ENCODE measurements around the gene ARHGAP20.

Gene ARHGAP20, protein sequence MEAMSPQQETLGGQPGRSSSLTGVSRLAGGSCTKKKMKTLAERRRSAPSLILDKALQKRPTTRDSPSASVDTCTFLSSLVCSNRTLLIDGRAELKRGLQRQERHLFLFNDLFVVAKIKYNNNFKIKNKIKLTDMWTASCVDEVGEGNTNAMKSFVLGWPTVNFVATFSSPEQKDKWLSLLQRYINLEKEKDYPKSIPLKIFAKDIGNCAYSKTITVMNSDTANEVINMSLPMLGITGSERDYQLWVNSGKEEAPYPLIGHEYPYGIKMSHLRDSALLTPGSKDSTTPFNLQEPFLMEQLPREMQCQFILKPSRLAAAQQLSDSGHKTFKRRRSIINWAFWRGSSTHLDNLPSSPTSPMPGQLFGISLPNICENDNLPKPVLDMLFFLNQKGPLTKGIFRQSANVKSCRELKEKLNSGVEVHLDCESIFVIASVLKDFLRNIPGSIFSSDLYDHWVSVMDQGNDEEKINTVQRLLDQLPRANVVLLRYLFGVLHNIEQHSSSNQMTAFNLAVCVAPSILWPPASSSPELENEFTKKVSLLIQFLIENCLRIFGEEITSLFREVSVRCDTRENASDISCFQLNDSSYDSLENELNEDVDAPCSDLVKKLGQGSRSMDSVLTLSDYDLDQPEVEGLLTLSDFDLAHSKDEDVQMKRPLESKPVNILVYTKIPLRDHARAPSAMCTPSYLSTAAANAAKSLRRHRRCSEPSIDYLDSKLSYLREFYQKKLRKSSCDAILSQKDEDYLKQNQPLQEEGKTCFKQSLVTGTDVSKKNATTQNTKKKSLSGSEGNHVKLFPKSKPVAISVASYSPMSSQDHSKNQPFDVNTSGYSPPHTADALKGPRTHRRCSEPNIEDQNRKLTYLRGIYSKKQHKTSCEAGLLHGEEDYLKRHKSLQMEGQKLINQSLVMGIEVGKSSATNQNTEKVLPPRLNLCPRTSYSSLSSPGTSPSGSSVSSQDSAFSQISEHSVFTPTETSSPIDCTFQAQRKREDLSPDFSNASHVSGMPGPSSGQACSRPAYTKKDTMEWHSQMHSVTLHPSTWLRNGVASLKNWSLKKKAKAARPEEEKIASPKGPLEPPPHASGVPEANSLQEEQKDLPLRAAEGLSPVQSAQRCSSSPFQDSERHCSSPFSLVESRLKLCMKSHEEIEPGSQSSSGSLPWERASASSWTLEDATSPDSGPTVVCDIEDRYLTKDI

DNA sequence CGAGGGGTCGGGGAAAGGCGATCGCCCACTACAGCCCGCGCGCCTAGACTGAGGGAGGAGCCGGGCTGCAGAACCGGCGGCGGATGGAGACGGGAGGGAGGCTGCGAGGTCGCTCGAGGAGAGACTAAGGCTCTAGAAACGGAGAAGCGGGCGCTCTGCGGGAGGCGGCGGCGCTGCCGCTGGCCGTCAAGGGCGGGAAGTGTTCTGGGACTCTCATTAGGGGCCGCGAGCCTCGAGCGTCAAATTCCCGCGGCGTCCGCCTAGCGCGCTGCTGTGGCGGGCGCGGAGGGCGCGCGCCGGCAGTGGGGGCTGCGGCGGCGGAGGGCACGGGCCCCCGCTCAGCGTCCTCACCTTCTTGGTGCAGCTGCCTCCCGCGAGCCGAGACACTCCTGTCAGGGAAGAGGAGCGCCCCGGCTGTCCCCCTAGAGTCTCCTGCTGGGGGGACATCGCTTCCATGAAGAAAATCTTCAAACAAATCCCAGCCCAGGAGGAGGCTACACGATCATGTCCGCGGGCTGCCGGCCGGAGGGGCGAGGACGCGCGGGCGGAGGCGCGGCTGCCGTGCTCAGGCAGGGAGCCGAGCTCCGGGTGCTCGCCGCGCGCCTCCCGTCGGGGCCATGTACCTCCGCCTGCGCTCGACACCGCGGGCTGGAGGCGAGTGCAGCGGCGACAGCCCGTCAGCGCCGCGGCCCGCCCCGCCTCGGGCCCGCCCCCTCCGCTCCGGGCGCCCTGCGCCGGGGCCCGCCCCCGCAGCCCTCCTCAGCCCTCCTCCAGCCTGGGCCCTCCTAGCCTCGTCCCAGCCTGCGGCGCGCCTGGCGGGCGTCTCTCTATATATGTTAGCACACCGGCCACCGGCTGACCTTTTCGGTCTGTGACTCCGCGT, at the start of gene ARHGAP20:
ARHGAP20 (minus strand) TSS at position 662 of the 883 bp plus-strand sequence; CDS start at position 456, 206 bp downstream.
- peak; percentile 85 for DNase-seq (ENCODE audit: low read depth)

DNA sequence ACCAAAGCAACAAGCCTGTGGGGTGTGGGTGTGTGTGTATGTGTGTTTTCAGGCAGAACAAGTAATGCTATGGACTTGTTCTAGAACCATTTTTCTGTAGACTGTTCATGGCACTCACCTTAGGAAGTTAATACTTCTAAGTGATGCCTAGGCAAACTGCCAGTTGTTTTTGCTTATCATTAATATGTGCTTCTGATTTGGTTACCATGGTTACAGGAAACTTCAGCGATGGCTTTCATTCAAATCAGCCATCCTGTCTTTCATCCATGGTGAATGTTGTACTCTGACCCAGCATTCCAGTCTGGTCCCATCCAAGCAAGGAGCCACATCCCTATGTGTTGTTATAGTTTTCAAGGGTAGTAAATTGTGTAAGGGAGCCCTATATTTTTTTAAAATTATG, 49.8 kb upstream of the ARHGAP20 start:
- DNase-seq (ENCODE audit: low read depth): no peak

DNA sequence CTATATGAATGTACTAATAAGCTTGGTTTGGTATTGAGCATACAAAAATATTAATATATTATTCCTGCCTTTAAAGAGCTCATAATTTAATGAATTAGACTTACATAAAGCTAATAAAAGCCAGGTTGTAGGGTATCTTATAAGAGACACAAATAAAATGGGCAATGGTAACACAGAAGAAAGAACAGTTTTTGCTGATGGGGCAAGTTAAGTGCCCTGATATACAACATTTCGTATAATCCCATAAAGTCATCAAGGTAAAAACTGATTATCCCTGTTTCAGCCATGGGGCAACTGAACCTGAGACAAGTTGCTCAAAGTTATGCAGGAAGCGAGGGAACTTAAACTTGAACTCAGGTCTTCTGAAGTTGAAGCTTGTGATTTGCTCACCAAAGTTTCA, 48.9 kb upstream of the ARHGAP20 start:
- DNase-seq (ENCODE audit: low read depth): no peak

DNA sequence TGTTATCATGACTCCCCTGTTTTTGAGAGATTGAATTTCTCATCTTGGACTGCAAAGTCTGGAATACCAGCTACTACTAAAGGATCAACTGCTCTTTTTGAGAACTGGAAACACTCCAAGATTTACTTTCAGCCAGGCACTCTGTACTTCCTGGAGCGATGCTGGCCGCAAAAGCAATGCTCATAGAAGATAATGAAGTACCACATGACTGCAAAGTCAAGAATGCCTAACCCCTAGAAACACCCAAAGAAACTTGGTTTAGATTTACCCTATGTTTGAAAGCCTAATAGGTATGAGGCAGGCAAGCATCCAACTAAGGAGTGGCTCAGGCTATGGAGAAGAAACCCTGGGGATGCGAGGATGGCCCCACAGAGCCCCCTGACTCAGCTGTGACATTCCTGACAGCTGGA, 47.7 kb upstream of the ARHGAP20 start:
- peak; percentile 90 for DNase-seq (ENCODE audit: low read depth)

DNA sequence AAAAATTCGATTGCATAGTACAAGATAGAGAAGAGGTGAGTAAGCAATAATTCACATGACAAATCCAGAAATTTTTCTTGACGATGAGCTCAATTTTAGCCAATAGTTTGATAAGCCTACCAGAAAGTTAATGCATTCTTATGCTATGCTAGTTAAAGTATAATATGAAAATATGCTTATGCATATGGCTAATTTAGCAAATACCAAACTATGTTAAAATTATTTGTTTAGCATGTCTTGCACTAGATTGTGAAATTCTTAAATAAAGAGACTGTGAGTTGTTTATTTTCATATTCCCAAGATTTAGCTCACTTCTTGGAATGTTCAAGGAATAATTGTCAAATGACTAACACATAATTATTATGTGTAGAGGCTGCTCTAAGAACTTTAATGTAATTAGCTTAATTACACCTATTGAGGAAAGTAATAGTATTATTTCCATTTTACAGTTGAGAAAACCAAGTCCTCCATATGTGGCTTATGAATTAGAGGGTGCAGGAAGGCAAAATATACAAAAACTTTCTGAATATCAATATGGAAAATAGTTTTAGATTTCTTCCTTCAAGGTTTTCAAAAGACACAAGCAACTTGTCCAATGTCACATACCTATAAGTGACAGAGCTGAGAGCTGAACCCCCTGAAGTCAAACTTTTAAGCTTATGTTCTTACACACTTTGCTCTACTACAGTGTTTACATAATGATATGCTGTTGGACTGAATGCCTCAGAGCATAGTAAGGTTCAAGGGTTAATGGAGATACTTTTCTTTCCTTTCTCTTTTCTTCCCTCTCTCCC, 45.9 kb upstream of the ARHGAP20 start:
- DNase-seq (ENCODE audit: low read depth): no peak

DNA sequence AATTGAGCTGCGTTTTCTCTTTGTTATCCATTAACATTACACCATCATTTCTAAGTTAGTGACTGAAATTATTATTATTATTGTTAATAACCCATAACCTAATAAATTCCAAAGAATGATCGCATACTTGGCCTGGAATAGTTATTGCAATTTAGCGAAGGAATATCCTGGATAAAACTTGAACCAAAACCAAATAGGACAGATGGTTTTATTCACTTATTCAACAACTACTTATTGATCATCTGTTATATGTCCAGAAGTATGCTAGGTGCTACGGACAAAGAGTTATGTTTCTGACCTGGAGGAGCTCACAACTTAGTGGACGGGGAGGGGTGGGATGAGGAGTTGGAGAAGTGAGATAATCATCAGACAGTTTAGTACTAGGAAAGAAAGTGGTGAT, 44.8 kb upstream of the ARHGAP20 start:
- DNase-seq (ENCODE audit: low read depth): no peak

DNA sequence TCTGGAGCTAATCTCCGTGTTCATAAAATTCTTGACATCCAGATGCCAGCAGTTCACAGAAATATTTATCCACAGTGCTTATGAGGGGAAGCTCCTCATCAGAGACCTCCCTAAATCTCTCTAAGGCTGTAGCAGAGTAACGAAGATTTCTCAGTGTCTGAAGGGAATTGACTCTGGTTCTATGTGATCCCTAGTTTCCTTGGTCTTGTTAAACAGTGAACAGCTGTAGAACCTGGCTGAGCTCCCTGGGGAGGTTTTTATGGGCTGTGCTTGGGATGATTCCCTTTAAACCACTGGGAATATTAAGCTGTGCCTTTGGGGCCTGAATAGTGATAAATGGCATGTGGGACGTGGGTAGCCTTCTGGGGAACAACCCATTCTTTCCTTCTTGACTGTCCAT, 43.7 kb upstream of the ARHGAP20 start:
- DNase-seq (ENCODE audit: low read depth): no peak

DNA sequence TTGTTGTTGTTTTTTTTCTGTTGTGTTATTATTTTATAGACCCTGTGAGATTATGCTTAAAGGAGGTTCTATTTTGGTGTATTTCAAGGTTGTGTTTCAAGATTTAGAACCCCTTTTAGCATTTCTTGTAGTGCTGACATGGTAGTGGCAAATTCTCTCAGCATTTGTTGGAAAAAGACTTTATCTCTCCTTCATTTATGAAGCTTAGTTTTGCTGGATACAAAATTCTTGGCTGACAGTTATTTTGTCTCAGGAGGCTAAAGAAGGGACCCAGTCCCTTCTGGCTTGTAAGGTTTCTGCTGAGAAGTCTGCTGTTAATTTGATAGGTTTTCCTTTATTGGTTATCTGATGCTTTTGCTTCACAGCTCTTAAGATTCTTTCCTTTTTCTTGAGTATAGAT, 40.7 kb upstream of the ARHGAP20 start:
- DNase-seq (ENCODE audit: low read depth): no peak

DNA sequence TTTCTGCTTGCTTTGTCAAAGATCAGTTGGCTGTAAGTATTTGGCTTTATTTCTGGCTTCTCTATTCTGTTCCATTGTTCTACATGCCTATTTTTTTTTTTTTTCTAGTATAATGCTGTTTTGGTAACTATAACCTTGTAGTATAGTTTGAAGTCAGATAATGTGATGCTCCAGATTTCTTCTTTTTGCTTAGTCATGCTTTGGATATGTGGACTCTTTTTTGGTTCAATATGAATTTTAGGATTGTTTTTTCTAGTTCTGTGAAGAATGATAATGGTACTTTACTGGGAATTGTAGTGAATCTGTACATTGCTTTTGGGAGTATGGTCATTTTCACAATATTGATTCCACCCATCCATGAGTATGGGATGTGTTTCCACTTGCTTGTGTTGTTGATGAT, 37.9 kb upstream of the ARHGAP20 start:
- no peak for DNase-seq (ENCODE audit: low read depth)

DNA sequence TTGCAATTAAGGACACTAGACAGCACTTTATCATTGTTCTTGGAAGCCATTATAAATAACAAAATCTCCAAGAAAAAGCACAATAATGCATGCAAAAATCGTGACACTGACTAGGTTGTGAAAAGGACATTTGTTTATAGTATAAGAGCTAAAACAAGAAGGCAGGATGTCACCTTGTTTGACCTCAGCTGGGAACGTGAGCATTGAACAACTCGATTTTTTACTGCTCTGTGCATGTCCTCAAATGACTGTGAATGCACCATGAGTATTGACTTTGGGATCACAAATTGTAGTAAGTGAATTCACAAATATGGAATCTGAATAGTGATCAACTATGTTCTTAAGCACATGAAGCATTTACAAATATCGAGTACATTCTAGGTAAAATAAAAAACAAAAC, 35.3 kb upstream of the ARHGAP20 start:
- no peak for DNase-seq (ENCODE audit: low read depth)

DNA sequence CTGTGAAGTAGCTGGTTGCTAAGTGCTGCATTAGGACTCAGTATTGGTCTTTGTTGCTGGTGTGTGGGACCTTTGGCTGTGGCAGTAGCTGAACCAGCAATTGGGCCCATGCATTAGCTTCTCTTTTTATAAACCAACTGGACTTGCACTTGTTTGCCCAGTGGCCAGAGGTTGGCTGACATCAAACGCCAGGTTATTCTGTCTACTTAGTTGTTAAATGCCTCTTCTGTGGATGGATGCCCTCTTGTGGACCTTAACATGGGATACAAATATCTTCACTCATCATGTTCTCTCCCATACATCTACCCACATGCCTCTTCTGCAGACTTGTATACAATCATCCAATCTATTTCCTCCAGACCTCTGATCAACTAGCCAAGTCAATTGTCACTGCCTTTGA, 26.4 kb upstream of the ARHGAP20 start:
- DNase-seq (ENCODE audit: low read depth): no peak

DNA sequence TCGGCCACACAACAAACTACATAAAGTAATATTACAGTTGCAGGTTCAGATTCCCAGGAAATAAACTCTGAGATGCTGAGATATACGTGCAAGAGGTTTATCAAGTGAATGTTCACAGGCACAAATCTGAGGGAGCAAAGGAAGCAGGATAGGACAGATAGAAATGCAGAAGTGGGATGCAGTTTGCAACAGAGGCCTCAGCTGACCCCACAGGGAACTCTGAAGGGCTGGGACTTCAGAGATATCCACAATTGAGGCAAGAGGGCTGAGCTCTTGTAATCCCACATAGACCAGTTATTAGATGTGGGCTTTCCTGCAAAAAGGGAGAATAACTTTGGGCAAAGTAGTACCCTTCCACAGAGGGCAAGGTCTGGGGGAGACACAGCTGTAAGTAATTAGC, 25.4 kb upstream of the ARHGAP20 start:
- DNase-seq (ENCODE audit: low read depth): no peak

DNA sequence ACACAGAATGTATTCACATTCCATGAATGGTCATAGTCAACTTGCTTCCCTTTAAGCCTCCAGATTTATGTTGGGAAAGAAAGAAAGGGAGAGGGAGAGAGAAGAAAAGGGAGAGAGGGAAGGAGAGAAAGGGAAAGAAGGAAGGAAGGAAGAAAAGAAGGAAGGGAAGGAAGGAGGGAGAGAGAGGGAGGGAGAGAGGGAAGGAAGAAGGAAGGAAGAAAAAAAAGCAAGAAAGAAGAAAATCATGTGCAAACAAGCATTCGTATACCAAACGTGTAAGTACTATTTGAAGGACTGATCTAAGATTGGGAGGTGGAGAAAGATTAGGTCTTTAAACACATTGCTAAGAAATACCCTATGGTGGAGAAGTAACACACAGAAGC, 23.9 kb upstream of the ARHGAP20 start:
- DNase-seq (ENCODE audit: low read depth): no peak

DNA sequence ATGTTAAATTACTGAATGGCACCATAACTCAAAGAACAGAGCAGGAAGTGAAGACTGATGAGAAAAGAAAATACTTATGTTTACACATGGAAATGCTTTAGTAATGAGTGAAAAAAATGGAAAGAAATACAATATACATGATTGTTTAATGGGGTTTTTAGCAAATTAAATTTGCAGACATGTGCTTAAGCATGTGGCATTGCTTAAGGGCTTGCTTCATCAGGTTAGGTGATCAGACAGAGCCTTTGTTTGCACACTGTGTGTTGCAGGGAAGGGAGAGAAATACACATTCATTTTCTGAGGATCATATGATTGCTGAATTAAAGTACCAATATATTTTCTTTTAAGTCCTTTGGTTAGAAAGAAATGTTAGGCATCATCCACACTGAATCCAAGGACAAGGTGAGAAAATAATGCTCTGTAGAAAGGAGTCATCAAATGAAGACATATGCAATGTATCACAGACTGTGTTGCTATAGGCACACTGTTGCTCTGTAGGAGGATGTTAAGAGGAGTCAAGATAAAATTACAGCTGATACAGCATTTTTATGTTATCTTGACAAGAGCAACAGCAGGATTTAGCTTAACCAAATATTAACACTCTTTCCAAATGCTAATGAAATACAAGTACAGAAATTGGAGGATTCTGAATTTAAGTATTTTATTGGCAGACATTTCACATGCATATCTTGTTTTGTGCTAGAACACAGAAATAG, 23.4 kb upstream of the ARHGAP20 start:
- DNase-seq (ENCODE audit: low read depth): no peak

DNA sequence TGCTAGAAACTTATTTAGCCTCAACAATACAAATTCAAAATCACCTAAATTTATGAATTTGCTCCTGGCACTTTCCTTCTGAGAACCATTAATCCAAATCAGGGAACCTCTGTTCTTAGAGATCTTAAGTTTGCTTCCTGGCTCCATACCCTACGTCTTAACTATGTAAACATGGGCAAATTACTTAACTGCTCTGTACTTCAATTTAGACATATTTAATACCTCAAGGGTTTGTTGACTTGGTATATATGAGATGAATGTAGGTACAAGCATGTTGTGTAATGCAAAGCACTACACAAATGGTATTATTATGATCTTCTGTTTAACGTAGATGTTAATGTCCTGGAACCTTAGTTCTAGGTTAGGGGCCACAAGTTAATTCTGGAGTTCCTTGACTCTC, 22.6 kb upstream of the ARHGAP20 start:
- no peak for DNase-seq (ENCODE audit: low read depth)

DNA sequence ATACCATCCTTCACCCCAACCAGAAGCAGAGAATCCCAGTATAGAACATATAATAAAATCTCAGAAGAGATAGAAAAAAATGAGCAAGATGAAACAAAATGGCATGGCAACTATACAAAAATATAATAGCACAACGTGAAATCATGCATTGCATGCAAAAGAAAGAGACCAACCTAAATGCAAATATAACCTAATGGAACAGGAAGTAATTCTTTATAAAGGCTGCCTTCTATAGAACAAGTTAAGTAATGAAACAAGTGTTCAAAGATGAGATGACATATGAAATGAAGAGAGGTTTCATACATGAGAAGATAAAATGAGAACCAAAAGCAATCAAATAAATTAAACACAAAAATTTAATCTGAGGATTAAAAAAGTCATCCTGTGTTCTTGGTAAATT, 18.5 kb upstream of the ARHGAP20 start:
- no peak for DNase-seq (ENCODE audit: low read depth)

DNA sequence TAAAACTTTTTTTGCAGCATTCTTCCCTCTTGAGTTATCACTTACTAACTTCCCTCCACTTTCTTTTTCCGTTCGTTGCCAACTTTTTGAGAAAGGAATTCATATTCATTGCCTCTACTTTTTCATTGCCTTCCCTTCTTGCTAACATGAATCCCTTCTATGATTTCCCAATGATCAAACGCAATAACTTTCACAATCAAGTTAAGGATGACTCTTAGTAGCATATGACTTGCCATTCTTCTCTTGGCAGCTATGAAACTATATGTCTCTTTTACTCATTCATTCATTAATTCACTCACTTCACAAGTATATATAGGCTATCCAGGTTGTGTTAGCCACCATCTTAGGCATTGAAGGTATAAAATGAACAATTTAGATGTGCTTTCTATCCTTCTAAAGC, 16.6 kb upstream of the ARHGAP20 start:
- peak; percentile 49 for DNase-seq (ENCODE audit: low read depth)

DNA sequence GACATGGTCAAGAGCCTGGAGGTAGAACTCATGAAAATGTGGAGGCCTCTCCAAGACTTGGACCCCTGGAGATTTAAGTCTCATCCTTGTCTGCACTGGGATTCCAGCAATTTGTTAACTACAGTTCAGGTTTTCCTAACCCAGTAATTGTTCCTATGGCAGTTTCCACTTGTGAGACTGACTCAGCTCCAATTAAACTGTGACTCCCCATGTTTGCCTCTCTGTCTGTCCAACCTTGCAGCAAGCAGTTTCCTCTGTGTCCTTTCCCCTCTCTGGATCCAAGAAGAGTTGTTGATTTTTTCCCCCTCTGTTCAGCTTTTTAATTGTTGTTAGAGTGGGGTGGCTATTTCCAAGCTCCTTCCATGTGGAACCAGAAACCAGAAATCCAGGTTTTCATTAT, 16.2 kb upstream of the ARHGAP20 start:
- DNase-seq (ENCODE audit: low read depth): no peak

DNA sequence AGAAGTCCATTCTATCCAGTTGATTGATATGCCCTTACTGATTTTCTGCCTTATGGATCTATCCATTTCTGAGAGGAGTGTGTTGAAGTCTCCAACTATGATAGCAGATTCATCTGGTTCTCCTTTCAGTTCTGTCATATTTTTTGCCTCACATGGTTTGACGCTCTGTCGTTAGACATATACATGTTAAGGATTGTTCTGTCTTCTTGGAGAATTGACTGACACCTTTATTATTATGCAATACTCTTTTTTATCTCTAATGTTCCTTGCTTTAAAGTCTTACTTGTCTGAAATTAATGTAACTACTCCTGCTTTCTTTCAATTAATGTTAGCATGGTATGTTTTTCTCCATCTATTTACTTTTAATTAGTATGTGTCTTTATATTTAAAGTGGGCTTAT, 12.1 kb upstream of the ARHGAP20 start:
- DNase-seq (ENCODE audit: low read depth): no peak
